GM23338 (cell line): Measurements from ENCODE around the gene MYO16. TPM values are rescaled to one million over a fixed set of nuclear protein-coding genes. Genes with fewer than 3 reads are reported as not detected.

Source experiments
- ATAC-seq: fragments of 200-7000 bp; cut with Tn5 transposase; 3 replicates; pipeline ENCODE4 v1.9.1; 2020
- DNase-seq: peaks from one replicate; pipeline ENCODE4 v3.0.0-alpha.2; 2015; ENCODE audit warnings: low spot score
- H2AFZ ChIP-seq: fragments of 200-600 bp; sonication (generic); 2 replicates; pipeline ENCODE4 v1.8.0; 2016; ENCODE audit warnings: antibody characterized with exemption, mild to moderate bottlenecking, moderate library complexity
- H3F3A ChIP-seq: fragments of 200-600 bp; sonication (generic); replicated peaks from 2 replicates; pipeline ENCODE4 v1.8.0; 2017; ENCODE audit warnings: antibody characterized with exemption, mixed run types, low read depth
- H3K27ac ChIP-seq: fragments of 200-600 bp; sonication (generic); 2 replicates; pipeline ENCODE4 v1.6.1; 2016; ENCODE audit warnings: low read depth
- H3K27me3 ChIP-seq: fragments of 200-600 bp; sonication (generic); 2 replicates; pipeline ENCODE4 v1.8.0; 2016; ENCODE audit warnings: mild to moderate bottlenecking, mixed run types, moderate library complexity; ENCODE audit not compliant: insufficient read depth
- H3K36me3 ChIP-seq: fragments of 200-600 bp; sonication (generic); 2 replicates; pipeline ENCODE4 v1.8.0; 2016; ENCODE audit warnings: mild to moderate bottlenecking; ENCODE audit not compliant: insufficient read depth
- H3K4me1 ChIP-seq: fragments of 200-600 bp; sonication (generic); 2 replicates; pipeline ENCODE4 v1.8.0; 2016; ENCODE audit warnings: mild to moderate bottlenecking, moderate library complexity; ENCODE audit not compliant: insufficient read depth
- H3K4me2 ChIP-seq: fragments of 200-600 bp; sonication (generic); 2 replicates; pipeline ENCODE4 v1.7.1; 2017; ENCODE audit warnings: mixed run types
- H3K4me3 ChIP-seq: fragments of 200-600 bp; sonication (generic); 2 replicates; pipeline ENCODE4 v1.6.1; 2016; ENCODE audit warnings: mixed run types
- H3K79me2 ChIP-seq: fragments of 200-600 bp; sonication (generic); replicated peaks from 2 replicates; pipeline ENCODE4 v1.8.0; 2017; ENCODE audit warnings: mild to moderate bottlenecking; ENCODE audit not compliant: insufficient read depth
- H3K9me2 ChIP-seq: fragments of 200-600 bp; sonication (generic); 2 replicates; pipeline ENCODE4 v1.8.0; 2017; ENCODE audit not compliant: insufficient read depth
- H4K20me1 ChIP-seq: fragments of 200-600 bp; sonication (generic); replicated peaks from 2 replicates; pipeline ENCODE4 v1.8.0; 2017; ENCODE audit warnings: mild to moderate bottlenecking; ENCODE audit not compliant: insufficient read depth
- H3K27ac Mint-ChIP-seq: 2 replicates; pipeline ENCODE4 v1.8.0; 2020; ENCODE audit warnings: inconsistent platforms, mild to moderate bottlenecking, moderate library complexity, mixed read lengths
- H3K27me3 Mint-ChIP-seq: 3 replicates; pipeline ENCODE4 v1.8.0; 2022; ENCODE audit warnings: low read depth, mild to moderate bottlenecking, moderate library complexity, mixed read lengths, inconsistent platforms; ENCODE audit not compliant: insufficient read depth, poor library complexity
- H3K36me3 Mint-ChIP-seq: 3 replicates; pipeline ENCODE4 v1.8.0; 2021; ENCODE audit warnings: low read depth, mild to moderate bottlenecking, inconsistent platforms, moderate library complexity, mixed read lengths
- H3K4me1 Mint-ChIP-seq: 3 replicates; pipeline ENCODE4 v1.8.0; 2020; ENCODE audit warnings: mild to moderate bottlenecking, inconsistent platforms, mixed read lengths
- H3K4me3 Mint-ChIP-seq: 3 replicates; pipeline ENCODE4 v1.8.0; 2021; ENCODE audit warnings: moderate library complexity, mild to moderate bottlenecking, inconsistent platforms, mixed read lengths
- H3K9me3 Mint-ChIP-seq: 3 replicates; pipeline ENCODE4 v1.8.0; 2020; ENCODE audit warnings: moderate library complexity, mild to moderate bottlenecking, inconsistent platforms, mixed read lengths
- CREB1 ChIP-seq: fragments of 250-450 bp; sonication (Bioruptor Pico); IDR thresholded peaks from 2 replicates; pipeline ENCODE4 v1.5.0; 2020; ENCODE audit warnings: low read depth, mild to moderate bottlenecking, moderate library complexity
- JUNB ChIP-seq: IDR thresholded peaks from one replicate; pipeline ENCODE4 v1.6.1; 2016; ENCODE audit warnings: antibody characterized with exemption; ENCODE audit not compliant: unreplicated experiment
- NANOG ChIP-seq: IDR thresholded peaks from 2 replicates; pipeline ENCODE4 v1.6.1; 2016; ENCODE audit warnings: antibody characterized with exemption, borderline replicate concordance
- REST ChIP-seq: IDR thresholded peaks from one replicate; pipeline ENCODE4 v1.6.1; 2018; ENCODE audit warnings: antibody characterized with exemption; ENCODE audit not compliant: unreplicated experiment
- ZNF114 ChIP-seq: fragments of 250-450 bp; sonication (Bioruptor Pico); IDR thresholded peaks from 2 replicates; pipeline ENCODE4 v1.5.0; 2020; ENCODE audit warnings: mild to moderate bottlenecking, moderate library complexity
- ZNF462 ChIP-seq: fragments of 250-450 bp; sonication (Bioruptor Pico); IDR thresholded peaks from 2 replicates; pipeline ENCODE4 v1.5.0; 2020; ENCODE audit warnings: mild to moderate bottlenecking, moderate library complexity
- polyA plus RNA-seq: library from polyadenylated mRNA; unstranded; fragments of >200 nt; fragmentation: Nextera tagmentation; extraction: Ambion mirVana; gene quantifications from 2 replicates; pipeline ENCODE4 v1.2.1, GENCODE V29; 2016
- total RNA-seq: library from RNA; depleted of rRNA; stranded (reverse); fragments of >200 nt; shearing (Covaris generic); gene quantifications from 2 replicates; pipeline ENCODE4 v1.2.3, GENCODE V29; 2014
- TF ChIP-seq, protein P1 (sequence below): IDR thresholded peaks from 2 replicates; pipeline ENCODE4 v1.6.1; 2016; ENCODE audit warnings: antibody characterized with exemption
- TF ChIP-seq, protein P2 (sequence below), 2 experiments: fragments of 200-600 bp in 1 of 2; sonication (generic) in 1 of 2; conservative IDR thresholded peaks; 2 replicates each; pipeline versions ENCODE4 v1.5.1 to v1.6.1; 2016 to 2017; ENCODE audit warnings: antibody characterized with exemption in 2 of 2, low read depth in 2 of 2, mild to moderate bottlenecking in 2 of 2, moderate library complexity in 1 of 2

MYO16 gene
- total and polyA plus RNA-seq, 2 experiments from 2014 or later: 0.10 to 0.13 TPM

DNA sequence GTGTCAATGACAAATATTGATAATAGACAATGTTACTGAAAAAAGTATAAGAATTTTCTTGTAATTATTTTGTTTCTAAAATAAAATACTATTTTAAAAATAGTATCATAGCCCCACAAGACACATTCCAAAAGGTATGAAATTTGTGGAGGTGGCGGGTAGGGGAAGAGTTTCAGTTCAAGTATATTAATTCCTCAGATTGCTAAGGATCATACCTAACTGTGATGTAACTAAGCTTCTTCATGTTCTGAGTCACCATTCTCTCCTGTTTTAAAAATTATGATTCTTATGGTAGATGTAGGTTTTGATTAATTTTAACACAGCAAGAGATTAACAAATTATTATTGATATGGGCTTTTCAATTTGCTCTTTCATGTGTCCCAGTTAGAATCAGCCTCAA is 61.3 kb downstream of the MYO16 start (continued):
- TF ChIP-seq ZNF462 (CRISPR knock-in tag) (no peak), JUNB (no peak), ZNF114 (CRISPR knock-in tag) (no peak), NANOG (no peak)

DNA sequence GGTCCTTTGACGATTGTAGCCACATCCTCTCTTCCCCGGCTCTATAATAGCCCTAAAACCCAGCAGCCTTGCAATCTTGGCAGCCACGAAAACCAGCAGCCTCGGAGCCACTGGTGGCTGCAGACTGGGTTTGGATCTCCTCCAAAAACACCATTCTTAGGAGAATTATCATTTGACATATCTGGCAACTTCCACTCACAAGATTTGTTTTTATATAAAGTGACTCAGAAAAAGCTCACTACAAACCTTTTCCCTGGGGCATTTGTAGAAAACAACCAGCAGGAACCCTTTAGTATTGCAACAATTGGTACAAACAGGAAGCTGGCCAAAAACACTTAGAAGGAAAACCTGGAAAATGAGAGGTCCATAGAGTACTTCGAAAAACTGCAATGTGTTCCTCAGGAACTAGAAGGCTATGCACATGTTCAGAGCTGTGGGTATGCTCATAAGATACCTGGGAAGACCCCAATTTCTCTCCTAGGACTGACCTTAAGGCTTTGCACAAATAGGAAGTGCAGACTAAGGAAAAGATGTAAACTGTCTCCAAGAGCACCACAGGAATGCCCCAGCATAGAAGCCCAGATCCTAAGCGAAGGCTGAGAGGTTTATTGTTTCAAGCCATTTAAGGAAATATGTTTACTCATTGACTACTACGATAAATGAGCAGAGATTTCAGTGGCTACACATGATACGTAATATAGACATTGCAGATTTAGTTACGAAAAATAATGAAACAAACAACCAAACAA is 71.2 kb downstream of the MYO16 start:
- Histone ChIP-seq H3K9me2 (no peaks in the 10 kb centered on the region), H3F3A (no peaks in the 10 kb centered on the region), H3K4me3 (no peak overlapping the region), H3K79me2 (no peaks in the 10 kb centered on the region), H3K27ac (no peak overlapping the region), H3K27me3 (no peaks in the 10 kb centered on the region), H2AFZ (peak overlapping the region; percentile 12; the same call in 1 of the 2 replicates), H3K4me2 (no peak overlapping the region), H4K20me1 (no peaks in the 10 kb centered on the region), H3K36me3 (no peaks in the 10 kb centered on the region), H3K4me1 (no peaks in the 10 kb centered on the region)
- Mint-ChIP-seq H3K36me3 (peaks cover 4% of the 10 kb centered on the region; the same call in 2 of the 3 replicates), H3K27ac (no peak overlapping the region), H3K4me1 (peaks cover 3% of the 10 kb centered on the region), H3K4me3 (no peak overlapping the region), H3K9me3 (peaks cover 9% of the 10 kb centered on the region; the same call in 2 of the 3 replicates), H3K27me3 (peaks cover 1% of the 10 kb centered on the region)
- DNase-seq (peak; percentile 6), ATAC-seq (no peak)
- TF ChIP-seq REST: no peak
- no peak for TF ChIP-seq ZNF114 (CRISPR knock-in tag)
- TF ChIP-seq, protein P1, sequence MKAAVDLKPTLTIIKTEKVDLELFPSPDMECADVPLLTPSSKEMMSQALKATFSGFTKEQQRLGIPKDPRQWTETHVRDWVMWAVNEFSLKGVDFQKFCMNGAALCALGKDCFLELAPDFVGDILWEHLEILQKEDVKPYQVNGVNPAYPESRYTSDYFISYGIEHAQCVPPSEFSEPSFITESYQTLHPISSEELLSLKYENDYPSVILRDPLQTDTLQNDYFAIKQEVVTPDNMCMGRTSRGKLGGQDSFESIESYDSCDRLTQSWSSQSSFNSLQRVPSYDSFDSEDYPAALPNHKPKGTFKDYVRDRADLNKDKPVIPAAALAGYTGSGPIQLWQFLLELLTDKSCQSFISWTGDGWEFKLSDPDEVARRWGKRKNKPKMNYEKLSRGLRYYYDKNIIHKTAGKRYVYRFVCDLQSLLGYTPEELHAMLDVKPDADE: no peak
- TF ChIP-seq, protein P2, sequence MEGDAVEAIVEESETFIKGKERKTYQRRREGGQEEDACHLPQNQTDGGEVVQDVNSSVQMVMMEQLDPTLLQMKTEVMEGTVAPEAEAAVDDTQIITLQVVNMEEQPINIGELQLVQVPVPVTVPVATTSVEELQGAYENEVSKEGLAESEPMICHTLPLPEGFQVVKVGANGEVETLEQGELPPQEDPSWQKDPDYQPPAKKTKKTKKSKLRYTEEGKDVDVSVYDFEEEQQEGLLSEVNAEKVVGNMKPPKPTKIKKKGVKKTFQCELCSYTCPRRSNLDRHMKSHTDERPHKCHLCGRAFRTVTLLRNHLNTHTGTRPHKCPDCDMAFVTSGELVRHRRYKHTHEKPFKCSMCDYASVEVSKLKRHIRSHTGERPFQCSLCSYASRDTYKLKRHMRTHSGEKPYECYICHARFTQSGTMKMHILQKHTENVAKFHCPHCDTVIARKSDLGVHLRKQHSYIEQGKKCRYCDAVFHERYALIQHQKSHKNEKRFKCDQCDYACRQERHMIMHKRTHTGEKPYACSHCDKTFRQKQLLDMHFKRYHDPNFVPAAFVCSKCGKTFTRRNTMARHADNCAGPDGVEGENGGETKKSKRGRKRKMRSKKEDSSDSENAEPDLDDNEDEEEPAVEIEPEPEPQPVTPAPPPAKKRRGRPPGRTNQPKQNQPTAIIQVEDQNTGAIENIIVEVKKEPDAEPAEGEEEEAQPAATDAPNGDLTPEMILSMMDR (conservative IDR thresholded peaks at IDR 0.05; ENCODE audit: low read depth in 2 of 2): no peak
- no peak for TF ChIP-seq CREB1 (CRISPR knock-in tag)
- no peak for TF ChIP-seq NANOG
